ENCODE results near the gene AGBL3.
A peak's percentile ranks its signal among the peaks of the same experiment; 100 is the strongest.
"Not testable (repeated sequence)": the region's sequence is repeated elsewhere in the genome, so short reads cannot be mapped to it uniquely, and the experiment has no call there.

The AGBL3 gene

GRCh38 chr7:134947831-134948230 is 38.5 kb upstream of the AGBL3 start:
- H3K9me3 Mint-ChIP-seq = no peaks in the 10 kb centered on the region
- no peak overlapping the region for H3K4me3 Mint-ChIP-seq
- ATAC-seq (replicated peaks) = no peak
- H3K27me3 Mint-ChIP-seq = peaks cover 25 to 31% of the 10 kb centered on the region in 2 donors
- no peaks in the 10 kb centered on the region for H3K4me1 Mint-ChIP-seq (ENCODE audit: low read depth in 2 of 2)
- no peak overlapping the region for H3K27ac Mint-ChIP-seq
- no peak for DNase-seq
- H3K36me3 Mint-ChIP-seq (ENCODE audit: insufficient read depth) = no peaks in the 10 kb centered on the region

DNA sequence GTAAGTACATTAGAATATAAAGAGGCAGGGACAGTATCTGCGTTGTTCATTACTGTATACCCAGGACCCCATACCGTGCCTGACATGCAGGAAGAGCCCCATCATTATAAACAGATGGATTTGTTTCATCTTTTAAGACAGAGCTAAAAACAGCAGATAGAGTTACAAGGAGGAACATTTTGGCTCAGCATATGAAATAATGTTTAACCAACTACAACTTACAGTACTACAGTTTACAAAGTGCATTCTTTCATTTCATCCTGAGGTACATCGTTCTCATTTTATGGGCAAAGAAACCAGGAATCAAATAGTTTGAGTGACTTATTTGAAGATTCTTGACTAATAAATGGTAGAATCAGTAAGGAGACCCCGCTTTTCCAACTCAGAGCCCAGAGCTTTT is 38.1 kb upstream of the AGBL3 start:
- no peak overlapping the region for H3K4me3 Mint-ChIP-seq
- DNase-seq (no peak), ATAC-seq (replicated peaks) (no peak)
- no peaks in the 10 kb centered on the region for H3K9me3 Mint-ChIP-seq
- peaks cover 22 to 31% of the 10 kb centered on the region in 2 donors for H3K27me3 Mint-ChIP-seq
- H3K4me1 Mint-ChIP-seq (ENCODE audit: low read depth in 2 of 2) = no peaks in the 10 kb centered on the region
- no peaks in the 10 kb centered on the region for H3K36me3 Mint-ChIP-seq (ENCODE audit: insufficient read depth)
- no peak overlapping the region for H3K27ac Mint-ChIP-seq

- no peak overlapping the region for H3K4me3 Mint-ChIP-seq
- H3K27me3 Mint-ChIP-seq = peaks cover 22 to 31% of the 10 kb centered on the region in 2 donors
- H3K36me3 Mint-ChIP-seq (ENCODE audit: insufficient read depth) = no peaks in the 10 kb centered on the region
- ATAC-seq (replicated peaks) (no peak), DNase-seq (no peak)
- no peak overlapping the region for H3K27ac Mint-ChIP-seq
- no peaks in the 10 kb centered on the region for H3K4me1 Mint-ChIP-seq (ENCODE audit: low read depth in 2 of 2)
- no peaks in the 10 kb centered on the region for H3K9me3 Mint-ChIP-seq
These were observed 37.6 kb upstream of the AGBL3 start for GRCh38 chr7:134948736-134949135.

GRCh38 chr7:134949171-134949570 is 37.1 kb upstream of the AGBL3 start:
- Mint-ChIP-seq H3K4me1 (ENCODE audit: low read depth in 2 of 2) (no peaks in the 10 kb centered on the region), H3K27me3 (peaks cover 22 to 31% of the 10 kb centered on the region in 2 donors), H3K4me3 (no peak overlapping the region), H3K27ac (no peak overlapping the region), H3K36me3 (ENCODE audit: insufficient read depth) (no peaks in the 10 kb centered on the region), H3K9me3 (no peaks in the 10 kb centered on the region)
- no peak for DNase-seq
- no peak for ATAC-seq (replicated peaks)

GRCh38 chr7:134954197-134955082 is 31.9 kb upstream of the AGBL3 start:
- no peak for DNase-seq

GRCh38 chr7:134957005-134957404 is 29.3 kb upstream of the AGBL3 start:
- no peaks in the 10 kb centered on the region for H3K27me3 Mint-ChIP-seq
- no peaks in the 10 kb centered on the region for H3K36me3 Mint-ChIP-seq (ENCODE audit: insufficient read depth)
- no peak overlapping the region for H3K4me3 Mint-ChIP-seq
- ATAC-seq (replicated peaks) (no peak), DNase-seq (no peak)
- H3K9me3 Mint-ChIP-seq = no peaks in the 10 kb centered on the region
- no peak overlapping the region for H3K27ac Mint-ChIP-seq
- no peaks in the 10 kb centered on the region for H3K4me1 Mint-ChIP-seq (ENCODE audit: low read depth in 2 of 2)

More at GRCh38 chr7:134954197-134955082, 31.9 kb upstream of the AGBL3 start:
- Mint-ChIP-seq H3K9me3 (no peaks in the 10 kb centered on the region), H3K27ac (no peak overlapping the region), H3K27me3 (peaks cover 0 to 6% of the 10 kb centered on the region in 2 donors), H3K4me1 (ENCODE audit: low read depth in 2 of 2) (no peaks in the 10 kb centered on the region), H3K4me3 (no peak overlapping the region), H3K36me3 (ENCODE audit: insufficient read depth) (no peaks in the 10 kb centered on the region)
- peak; percentile 29 for ATAC-seq (replicated peaks)

- no peak for ATAC-seq (replicated peaks)
- Mint-ChIP-seq H3K4me3 (no peak overlapping the region), H3K27me3 (peaks cover 21 to 25% of the 10 kb centered on the region in 2 donors), H3K36me3 (ENCODE audit: insufficient read depth) (no peaks in the 10 kb centered on the region), H3K9me3 (no peaks in the 10 kb centered on the region), H3K27ac (no peak overlapping the region), H3K4me1 (ENCODE audit: low read depth in 2 of 2) (no peaks in the 10 kb centered on the region)
- no peak for DNase-seq
These were observed 26.5 kb upstream of the AGBL3 start for GRCh38 chr7:134959810-134960209.

- H3K27ac Mint-ChIP-seq = no peak overlapping the region
- no peak overlapping the region for H3K4me3 Mint-ChIP-seq
- H3K9me3 Mint-ChIP-seq = no peaks in the 10 kb centered on the region
- H3K4me1 Mint-ChIP-seq (ENCODE audit: low read depth in 2 of 2) = no peaks in the 10 kb centered on the region
- DNase-seq = no peak
- H3K36me3 Mint-ChIP-seq (ENCODE audit: insufficient read depth) = no peaks in the 10 kb centered on the region
- no peak for ATAC-seq (replicated peaks)
- peaks cover 23 to 25% of the 10 kb centered on the region in 2 donors for H3K27me3 Mint-ChIP-seq
These were observed 24.0 kb upstream of the AGBL3 start for GRCh38 chr7:134962270-134962780.

DNA sequence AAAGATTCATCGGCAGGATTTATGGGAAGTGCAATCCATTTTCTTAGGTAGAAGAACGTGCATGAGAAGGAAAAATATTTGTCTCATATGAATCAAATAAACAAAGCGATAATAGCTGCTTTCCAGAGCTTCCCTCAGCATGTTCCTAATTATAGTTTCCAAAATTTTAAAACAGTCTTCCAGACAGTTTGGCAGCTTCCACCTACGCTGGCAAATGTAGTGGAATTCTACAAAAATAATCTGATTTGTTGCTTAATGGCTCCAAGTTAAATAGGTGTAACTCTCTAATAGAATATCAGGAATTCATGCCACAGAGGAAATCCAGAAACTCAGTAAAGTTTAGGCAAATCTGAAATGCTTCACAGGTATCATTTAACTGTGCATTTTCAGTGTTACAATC is 23.3 kb upstream of the AGBL3 start:
- no peak for ATAC-seq (replicated peaks)
- H3K27ac Mint-ChIP-seq = no peak overlapping the region
- H3K9me3 Mint-ChIP-seq = no peaks in the 10 kb centered on the region
- no peaks in the 10 kb centered on the region for H3K4me1 Mint-ChIP-seq (ENCODE audit: low read depth in 2 of 2)
- H3K36me3 Mint-ChIP-seq (ENCODE audit: insufficient read depth) = no peaks in the 10 kb centered on the region
- peaks cover 25 to 28% of the 10 kb centered on the region in 2 donors for H3K27me3 Mint-ChIP-seq
- DNase-seq = no peak
- no peak overlapping the region for H3K4me3 Mint-ChIP-seq

DNA sequence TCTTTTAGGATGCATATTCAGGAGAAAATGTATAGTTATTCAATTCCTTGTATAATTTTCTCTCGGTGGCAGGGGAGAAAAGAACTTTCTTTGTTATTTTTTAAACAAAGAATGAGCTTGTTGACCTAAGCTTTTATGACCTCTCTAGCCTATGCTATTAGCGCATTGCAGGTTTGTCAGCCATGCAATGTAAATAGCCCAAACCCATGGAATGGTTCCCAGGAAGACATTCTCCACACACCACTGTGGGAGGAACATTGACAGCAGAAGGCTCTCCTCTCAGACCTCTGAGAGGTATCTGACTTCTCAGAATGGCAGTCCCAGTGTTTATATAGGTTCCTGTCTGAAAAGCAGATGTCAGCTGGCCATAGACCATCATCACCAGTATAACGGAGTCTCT is 19.6 kb upstream of the AGBL3 start:
- no peak for ATAC-seq (replicated peaks)
- H3K4me1 Mint-ChIP-seq (ENCODE audit: low read depth in 2 of 2) = no peaks in the 10 kb centered on the region
- H3K36me3 Mint-ChIP-seq (ENCODE audit: insufficient read depth) = no peaks in the 10 kb centered on the region
- H3K4me3 Mint-ChIP-seq = no peak overlapping the region
- H3K27ac Mint-ChIP-seq = no peak overlapping the region
- peaks cover 25 to 28% of the 10 kb centered on the region in 2 donors for H3K27me3 Mint-ChIP-seq
- no peak for DNase-seq
- no peaks in the 10 kb centered on the region for H3K9me3 Mint-ChIP-seq

- Mint-ChIP-seq H3K4me1 (ENCODE audit: low read depth in 2 of 2) (no peaks in the 10 kb centered on the region), H3K36me3 (ENCODE audit: insufficient read depth) (no peaks in the 10 kb centered on the region), H3K9me3 (no peaks in the 10 kb centered on the region), H3K27me3 (peaks cover 27 to 29% of the 10 kb centered on the region in 2 donors), H3K27ac (no peak overlapping the region), H3K4me3 (no peak overlapping the region)
- DNase-seq = no peak
- no peak for ATAC-seq (replicated peaks)
These were observed 18.2 kb upstream of the AGBL3 start for GRCh38 chr7:134968110-134968509.

DNA sequence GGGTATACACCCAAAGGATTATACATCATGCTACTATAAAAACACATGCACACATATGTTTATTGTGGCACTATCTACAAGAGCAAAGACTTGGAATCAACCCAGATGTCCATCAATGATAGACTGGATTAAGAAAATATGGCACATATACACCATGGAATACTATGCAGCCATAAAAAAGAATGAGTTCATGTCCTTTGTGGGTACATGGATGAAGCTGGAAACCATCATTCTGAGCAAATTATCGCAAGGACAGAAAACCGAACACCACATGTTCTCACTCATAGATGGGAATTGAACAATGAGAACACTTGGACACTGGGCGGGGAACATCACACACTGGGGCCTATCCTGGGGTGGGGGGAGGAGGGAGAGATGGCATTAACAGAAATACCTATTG is 4.7 kb upstream of the AGBL3 start:
- H3K4me3 Mint-ChIP-seq; H3K4me1 Mint-ChIP-seq (ENCODE audit: low read depth in 2 of 2); DNase-seq; H3K27ac Mint-ChIP-seq; H3K36me3 Mint-ChIP-seq (ENCODE audit: insufficient read depth); ATAC-seq (replicated peaks); H3K9me3 Mint-ChIP-seq: not testable (repeated sequence)
- H3K27me3 Mint-ChIP-seq = peaks cover 18 to 25% of the 10 kb centered on the region in 2 donors

DNA sequence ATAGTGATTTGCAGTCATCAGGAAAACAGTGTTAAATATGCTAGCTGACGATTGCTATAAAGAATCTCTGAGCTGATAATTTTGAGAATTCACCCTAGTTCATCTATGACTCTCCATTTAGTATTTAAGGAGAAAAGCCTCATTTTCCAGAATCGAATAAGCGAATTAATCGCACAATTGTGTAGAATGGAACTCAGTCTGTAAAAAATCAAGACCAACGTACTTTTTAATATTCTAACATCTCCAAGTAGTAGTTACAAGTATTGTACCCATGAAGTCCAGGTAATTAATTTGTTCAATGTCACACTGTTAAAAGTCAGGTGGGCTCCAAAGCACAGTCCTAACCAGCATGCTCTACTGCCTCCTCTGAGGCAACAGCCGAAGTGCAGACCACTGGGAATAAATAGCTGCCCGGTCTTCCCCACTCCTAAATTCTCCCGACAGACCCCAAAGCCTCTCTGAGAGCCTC is 380 bp upstream of the AGBL3 start:
- peaks cover 10 to 21% of the 10 kb centered on the region in 2 donors for H3K4me1 Mint-ChIP-seq (ENCODE audit: low read depth in 2 of 2)
- peak; percentile 62 for ATAC-seq (replicated peaks)
- H3K36me3 Mint-ChIP-seq (ENCODE audit: insufficient read depth) = peaks cover 11% of the 10 kb centered on the region
- H3K27me3 Mint-ChIP-seq = no peaks in the 10 kb centered on the region
- no peaks in the 10 kb centered on the region for H3K9me3 Mint-ChIP-seq
- peak overlapping the region; percentile 97 to 99 for H3K4me3 Mint-ChIP-seq
- no peak for DNase-seq
- H3K27ac Mint-ChIP-seq = peak overlapping the region; percentile 97 to 99

DNA sequence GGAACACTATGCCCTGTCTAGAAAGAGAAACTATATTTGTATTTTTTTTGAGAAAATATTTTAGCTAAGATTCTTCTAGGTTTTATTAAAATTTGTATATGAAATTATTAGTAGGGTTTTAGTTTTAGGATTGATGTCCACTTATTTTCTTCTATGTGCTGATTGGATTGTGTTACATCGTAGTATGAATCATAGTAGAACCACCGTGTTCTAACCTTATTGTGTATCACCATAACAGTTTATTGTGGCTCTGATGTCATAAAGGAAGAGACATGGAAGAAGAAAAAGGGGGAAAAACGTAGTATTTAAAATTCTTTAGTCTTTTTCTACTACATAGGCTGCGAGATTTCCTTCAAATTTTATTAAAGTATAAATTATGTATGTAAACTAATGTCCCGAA is 1.9 kb downstream of the AGBL3 start:
- Mint-ChIP-seq H3K36me3 (ENCODE audit: insufficient read depth) (peaks cover 11% of the 10 kb centered on the region), H3K4me3 (no peak overlapping the region), H3K4me1 (ENCODE audit: low read depth in 2 of 2) (peaks cover 17 to 36% of the 10 kb centered on the region in 2 donors), H3K27me3 (no peaks in the 10 kb centered on the region), H3K9me3 (no peaks in the 10 kb centered on the region), H3K27ac (no peak overlapping the region)
- no peak for DNase-seq
- ATAC-seq (replicated peaks) = no peak

Data from effector memory CD8-positive, alpha-beta T cell (primary cell).